HG02642 (cell line): ENCODE measurements around the gene TCF20.

ENCODE experiments used
- ATAC-seq: cut with Tn5 transposase; IDR thresholded peaks from one replicate; pipeline ENCODE4 v1.9.1; 2021; ENCODE audit warnings: mild to moderate bottlenecking; ENCODE audit not compliant: unreplicated experiment, poor library complexity

The TCF20 gene

DNA sequence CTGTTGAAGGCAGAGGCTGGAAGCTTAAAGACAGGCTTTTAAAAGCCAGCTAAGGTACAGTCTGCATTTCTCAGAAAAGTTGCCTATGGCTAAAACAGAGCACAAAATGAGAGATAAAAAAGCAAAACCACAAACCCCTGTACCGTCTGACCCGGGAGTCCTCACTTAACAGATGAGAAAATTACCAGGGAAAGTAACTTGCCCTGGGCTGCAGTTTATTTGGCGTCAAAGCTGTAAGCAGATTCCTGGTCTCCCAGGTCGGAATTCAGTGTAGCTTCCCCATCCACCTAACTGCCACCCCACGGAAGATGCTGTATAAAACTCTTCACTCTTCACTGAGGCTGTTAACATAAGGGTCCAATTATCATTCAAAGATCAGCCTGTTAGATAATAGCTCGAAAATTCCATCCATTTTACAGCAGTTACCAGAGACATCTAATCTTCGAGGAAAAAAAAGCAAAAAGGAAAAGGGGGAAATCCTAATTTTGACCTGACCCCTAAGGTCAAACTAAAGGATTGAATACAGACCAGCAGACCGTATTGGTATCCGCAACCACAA is 1.5 kb downstream of the TCF20 start:
- no peak for ATAC-seq

DNA sequence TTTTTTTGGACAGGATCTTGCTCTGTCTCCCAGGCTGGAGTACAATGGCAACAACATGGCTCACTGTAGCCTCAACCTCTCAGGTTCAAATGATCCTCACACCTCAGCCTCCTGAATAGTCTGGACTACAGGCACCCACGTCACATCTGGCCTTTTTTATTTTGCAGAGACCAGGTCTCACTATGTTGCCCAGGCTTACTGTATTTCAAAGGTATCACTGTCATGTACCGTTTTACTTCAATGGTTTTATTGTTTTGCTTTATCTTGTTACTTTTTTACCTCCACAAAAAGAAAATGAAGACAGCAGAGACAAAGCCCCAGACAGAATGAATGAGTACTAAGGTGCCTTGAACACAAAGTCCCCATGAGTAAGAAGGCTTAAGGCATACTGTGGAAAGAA is 5.1 kb downstream of the TCF20 start:
- no peak for ATAC-seq

DNA sequence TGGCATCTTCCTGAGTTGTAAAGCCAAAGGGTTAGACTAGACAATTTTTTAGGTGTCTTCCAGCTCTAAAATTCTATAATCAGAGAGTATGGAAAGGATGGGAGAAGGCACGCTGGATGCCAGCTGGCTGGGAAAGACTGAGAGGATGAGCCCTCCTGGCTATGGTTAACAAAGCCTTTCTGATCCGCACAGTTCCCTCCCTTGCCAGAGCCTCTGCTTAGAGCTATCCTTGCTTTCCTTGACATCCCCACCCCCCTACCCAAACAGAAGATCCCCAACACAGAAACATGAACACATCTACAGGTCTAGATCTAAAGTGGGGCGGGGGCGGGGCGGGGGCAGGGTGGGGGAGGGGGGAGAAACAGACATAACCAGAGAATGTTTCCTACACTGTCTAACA is 6.5 kb downstream of the TCF20 start:
- no peak for ATAC-seq

DNA sequence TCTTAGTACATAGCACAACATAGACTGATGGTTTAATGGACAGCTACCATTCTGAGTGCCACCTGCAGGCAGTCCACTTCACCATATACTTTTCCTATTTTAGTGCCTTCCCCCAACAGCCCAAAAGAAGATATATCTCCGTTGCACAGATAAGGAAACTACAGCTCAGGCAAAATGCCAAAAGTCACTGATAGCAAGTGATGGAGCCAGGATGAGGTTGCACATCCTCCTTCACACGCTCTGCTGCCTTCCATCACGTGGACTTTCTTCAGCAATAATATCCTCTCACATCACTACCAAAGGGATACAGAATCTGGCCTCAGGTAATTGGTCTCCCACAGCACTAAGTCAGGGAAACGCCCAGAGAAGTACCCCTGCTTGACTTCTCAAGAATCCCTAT is 7.5 kb downstream of the TCF20 start:
- no peak for ATAC-seq

DNA sequence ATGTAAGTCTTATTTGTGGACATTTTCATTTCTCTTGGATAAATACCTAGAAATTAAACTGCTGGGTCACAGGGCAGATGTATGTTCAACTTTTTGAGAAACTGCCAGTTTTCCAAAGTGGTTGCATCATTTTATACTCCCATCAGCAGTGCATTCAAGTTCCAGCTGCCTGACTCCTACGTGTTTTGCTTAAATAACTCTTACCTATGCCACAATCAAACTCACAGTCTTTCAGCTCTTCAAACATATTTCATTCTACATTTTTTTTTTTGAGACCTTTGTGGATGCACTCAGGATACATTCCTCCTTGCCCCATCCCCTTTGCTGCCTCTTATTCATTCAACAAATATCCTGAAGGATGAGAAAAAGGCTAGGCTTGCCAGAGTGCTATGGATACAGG is 9.2 kb downstream of the TCF20 start:
- no peak for ATAC-seq

DNA sequence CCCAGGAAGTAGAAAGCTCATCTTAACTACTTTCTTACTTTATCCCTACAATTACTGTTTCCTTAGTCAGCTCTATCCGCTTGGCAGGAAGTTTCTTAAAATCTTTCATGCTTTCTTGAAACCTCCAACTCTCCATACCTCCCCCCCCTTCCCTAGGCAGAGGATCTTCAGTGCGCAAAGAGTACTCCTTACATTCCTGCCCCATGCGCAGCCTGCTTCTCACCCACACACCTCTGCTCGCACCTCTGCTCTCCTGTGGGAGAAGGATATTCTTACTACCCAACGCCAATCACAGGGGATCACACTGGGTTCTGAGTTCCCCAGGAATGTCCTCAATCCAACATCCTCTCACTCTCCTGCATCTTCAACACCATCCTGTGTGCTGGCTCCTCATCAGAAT is 12.3 kb downstream of the TCF20 start:
- no peak for ATAC-seq

DNA sequence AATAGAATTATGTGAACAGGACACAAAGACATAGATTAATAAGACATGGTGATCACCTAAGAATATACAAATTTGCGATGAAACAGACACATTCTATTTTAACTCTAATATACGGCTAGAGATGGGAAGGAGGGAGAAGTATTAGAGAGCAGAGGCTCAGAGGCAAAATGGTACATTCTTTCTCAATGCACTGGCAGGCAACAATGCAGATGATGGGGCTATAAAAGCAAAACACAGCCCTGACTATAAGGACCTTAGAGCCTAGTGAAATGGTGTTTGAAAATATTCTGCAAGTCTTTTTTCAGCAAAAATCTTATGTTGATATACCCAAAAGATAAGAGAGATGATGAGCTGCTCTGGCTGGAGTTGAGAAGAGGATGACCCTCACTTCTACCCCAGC is 13.1 kb downstream of the TCF20 start:
- ATAC-seq: no peak

DNA sequence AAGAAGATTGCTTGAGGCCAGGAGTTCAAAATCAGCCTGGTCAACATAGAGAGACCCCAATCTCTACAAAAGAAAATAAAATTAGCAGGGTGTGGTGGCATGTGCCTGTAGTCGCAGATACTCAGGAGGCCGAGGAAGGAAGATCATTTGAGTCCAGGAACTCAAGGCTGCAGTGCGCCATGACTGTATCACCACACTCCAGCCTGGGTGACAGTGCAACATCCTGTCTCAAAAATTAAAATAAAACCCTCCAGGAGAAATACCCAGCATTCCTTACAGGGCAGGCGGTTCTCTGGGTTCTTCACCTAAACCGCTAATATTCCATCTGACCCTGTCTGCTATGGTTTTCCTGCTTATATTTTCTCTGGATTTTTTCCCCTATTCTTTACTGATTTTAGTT is 13.5 kb downstream of the TCF20 start:
- ATAC-seq: no peak

DNA sequence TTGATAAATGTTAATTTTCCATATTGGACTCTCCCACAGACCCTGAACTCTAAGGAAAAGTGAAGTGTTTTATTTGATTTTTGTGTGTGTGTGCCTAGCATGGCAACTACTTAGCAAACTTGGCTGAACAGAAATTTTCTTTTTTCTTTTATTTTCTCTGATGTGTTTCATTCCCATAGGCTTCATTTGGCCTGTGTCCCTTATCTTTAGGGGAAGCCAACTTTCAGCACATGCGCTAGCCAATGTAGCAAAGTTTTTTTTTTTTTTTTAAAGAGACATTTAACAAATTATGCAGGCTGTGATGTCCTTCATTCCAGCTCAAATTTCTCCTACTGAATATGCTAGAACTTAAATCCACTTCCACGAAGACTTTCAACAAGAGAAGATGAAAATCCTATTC is 14.2 kb downstream of the TCF20 start:
- no peak for ATAC-seq

DNA sequence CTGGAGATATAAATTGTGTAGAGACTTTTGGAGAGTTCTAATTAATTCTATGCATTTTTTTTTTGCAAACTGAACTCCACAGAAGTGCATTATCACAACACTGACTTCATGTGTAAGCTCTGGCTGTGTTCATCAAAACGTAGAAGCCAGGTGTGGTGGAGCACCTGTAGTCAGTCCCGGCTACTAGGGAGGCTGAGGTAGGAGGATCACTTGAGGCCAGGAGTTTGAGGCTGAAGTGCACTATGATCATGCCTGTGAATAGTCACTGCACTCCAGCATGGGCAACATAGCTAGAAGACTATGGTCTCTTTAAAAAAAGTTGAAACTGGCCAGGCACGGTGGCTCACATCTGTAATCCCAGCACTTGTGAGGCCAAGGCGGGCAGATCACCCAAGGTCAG is 20.6 kb downstream of the TCF20 start:
- no peak for ATAC-seq

DNA sequence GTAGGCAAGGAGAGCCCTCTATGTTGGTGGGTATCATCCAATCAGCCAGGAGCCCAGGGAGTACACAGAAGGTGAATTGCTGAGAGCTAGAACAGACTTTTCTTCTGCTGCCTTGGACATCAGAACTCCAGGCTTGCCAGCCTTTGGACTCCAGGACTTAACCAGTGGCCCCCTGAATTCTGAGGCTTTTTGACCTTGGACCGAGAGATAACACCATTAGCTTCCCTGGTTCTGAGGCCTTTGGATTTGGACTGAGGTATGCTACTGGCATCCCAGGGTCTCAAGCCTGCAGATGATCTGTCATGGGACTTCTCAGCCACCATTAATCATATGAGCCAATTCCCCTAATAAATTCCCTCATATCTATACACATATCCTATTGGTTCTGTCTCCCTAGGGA is 21.5 kb downstream of the TCF20 start:
- ATAC-seq: no peak

DNA sequence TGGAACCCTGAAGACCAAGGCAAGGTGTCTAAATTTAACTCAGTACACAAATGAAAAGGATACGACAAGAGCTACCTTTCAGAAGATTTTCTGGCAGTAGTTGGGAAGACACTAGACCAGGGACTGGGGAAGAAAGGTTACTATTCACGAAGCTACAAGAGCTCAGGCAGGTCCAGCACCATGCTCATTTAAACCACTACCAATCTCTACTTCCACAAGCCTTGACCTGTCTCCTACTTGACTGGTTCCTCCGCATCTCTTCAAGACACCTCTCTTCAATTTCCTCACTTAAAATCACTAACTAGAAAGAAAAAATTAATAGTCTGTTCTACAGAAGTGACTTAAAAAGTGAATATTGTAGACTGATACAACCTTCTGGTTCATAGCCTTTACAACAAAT is 22.9 kb downstream of the TCF20 start:
- no peak for ATAC-seq

DNA sequence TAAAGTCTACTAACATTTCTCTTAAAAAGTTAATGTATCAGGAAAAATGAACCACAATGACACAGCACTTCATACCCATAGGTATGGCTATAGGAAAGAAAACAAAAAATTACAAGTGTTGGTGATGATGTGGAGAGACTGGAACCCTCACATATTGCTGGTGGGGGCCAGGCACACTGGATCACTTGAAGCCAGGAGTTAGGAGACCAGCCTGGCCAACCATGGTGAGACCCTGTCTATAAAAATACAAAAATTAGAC is 26.7 kb downstream of the TCF20 start:
- no peak for ATAC-seq

DNA sequence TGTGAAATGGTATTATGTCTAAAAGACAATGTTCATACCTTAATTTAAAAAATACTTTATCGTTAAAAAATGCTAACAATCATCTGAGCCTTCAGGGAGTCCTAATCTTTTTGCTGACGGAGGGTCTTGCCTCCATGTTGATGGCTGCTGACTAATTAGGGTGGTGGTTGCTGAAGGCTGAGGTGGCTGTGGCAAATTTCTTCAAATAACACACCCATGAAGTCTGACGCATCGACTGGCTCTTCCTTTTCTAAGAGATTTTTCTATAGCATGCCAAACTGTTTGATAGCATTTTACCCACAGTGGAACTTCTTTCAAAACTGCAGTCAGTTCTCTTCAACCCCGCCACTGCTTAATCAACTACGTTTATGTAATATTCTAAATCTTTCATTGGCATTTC is 33.6 kb downstream of the TCF20 start:
- ATAC-seq: no peak

DNA sequence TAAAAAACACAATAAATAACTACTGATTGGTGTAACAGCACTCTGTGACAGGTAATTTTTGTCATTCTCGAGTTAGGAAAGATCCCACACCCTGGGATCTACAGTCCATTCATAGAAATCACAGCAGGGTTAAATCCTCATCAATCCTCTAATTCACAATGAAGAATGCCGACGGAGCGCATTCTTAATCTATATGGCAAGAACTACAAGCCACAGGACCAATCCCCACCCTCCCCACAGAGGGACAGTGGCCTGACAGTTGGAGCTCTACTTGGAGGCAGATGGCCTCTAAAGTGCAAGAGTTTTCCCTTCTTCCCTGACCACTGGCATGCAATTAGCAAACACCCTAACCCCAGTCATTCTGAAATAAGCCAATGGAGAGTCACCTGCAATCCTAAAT is 34.2 kb downstream of the TCF20 start:
- no peak for ATAC-seq

DNA sequence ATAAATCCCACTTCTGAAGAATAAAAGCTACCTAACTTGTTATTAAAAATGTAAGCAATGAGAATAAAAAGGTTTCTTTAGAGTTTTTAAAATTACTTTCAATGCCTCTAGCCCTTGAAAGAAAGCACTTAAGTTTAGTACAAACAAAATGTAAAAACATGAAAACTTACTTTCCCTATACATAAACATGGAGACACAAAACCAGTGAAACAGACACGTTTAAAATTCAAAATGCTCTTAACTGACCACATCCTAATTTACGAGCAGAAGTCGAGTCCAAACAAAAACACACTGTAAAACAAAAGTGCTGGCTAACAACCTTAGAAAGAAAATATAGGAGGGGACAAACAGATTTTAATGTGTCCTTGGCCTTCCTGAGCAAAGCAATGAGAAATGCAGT is 36.6 kb downstream of the TCF20 start:
- ATAC-seq: no peak

DNA sequence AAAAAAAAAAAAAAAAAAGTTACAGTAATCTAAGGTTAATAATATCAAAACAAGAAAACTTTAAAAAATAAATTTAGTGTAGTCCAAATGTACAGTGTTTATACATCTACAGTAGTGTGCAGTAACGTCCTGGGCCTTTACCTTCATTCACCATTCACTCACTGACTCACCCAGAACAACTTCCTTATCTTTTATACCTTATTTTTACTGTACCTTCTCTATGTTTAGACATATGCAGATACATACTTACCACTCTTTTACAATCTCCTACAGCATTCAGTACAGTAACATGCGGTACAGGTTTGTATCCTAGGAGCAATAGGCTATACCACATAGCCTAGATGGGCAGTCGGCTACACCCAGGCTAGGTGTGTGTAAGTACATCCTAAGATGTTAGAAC is 38.5 kb downstream of the TCF20 start:
- no peak for ATAC-seq

DNA sequence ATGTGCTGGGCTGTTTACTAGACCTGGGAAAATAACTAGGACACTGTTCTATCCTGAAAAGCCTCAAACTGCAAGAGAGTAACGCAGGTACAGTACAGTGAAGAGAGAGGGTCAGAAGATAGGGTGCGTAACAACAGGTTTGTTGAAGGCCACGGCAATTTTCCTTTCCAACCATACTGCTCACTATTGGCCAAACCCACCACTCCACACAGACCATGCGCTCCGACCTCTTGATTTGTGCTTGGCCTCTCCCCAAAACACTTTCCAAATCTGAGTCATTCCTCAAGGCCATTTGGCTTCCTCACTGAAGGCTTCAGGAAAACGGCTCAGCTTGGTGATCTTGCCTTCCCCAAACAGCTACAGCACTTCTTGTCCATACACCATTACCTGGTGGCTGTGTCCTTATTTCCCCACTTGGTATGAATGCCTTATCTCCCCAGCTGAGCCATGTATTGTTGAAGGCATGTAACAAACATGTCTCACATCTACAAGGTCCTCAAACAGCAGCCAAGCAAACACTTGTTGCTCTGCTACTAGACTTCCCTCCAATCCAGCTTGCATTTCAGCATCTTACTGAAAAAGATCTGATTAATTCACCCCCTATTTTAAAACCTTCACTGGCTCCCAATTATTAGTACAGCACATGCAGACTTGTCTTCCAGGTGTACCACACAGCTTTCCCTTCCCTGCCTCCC is 40.9 kb downstream of the TCF20 start:
- no peak for ATAC-seq

DNA sequence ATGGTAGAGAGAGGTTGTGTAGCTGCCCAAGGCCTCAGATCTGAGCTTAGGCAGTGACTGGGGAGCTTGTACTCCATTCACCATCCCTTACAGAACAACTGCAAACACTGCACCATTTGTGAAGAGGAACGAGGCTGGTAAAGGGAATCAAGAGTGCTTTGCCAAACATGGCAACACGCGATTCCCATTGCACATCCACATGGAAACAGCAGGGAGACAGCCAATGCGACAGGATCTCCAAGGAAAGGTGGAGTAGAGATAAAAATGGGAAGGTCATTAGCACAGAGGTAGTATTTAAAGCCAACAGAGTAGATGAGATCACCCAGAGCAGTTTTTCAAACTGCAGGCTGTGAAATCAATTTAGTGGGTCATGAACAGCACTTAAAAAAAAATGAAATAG is 42.0 kb downstream of the TCF20 start:
- ATAC-seq: no peak

DNA sequence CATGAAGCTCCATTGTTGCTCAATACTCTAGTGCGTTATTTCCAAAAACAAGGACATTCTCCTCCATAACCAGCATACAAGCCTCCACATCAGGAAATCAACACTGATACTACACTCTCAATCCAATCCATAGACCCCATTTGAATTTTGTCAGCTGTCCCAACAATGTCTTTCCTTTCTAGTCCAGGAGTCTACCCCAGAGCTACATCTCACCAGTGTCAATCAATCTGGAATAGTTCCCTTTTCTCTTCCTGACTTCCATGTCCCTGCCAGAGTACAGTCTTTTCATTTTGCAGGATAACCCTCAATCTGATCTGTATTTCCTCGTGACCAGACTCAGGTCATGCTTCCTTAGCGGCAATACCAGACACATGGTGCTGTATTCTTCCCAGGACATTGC is 43.0 kb downstream of the TCF20 start:
- no peak for ATAC-seq

DNA sequence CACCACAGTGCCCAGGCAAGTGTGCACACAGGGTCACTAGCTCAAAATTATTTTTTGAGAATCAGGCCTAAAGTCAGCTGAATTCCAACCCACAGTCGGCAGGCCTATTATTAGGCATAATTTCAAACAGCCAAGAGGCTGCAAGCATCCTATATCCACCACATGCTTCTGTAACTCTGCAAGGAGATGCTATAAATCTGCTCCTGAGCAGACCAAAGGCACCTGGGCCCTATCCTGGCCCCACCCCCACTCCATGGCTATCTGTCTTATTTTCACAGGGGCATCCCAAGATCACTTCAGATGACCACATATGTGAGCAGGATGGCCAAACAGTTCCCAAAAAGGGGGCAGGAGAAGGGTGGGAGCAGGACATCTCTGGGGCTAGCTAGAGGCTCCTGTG is 44.6 kb downstream of the TCF20 start:
- no peak for ATAC-seq

DNA sequence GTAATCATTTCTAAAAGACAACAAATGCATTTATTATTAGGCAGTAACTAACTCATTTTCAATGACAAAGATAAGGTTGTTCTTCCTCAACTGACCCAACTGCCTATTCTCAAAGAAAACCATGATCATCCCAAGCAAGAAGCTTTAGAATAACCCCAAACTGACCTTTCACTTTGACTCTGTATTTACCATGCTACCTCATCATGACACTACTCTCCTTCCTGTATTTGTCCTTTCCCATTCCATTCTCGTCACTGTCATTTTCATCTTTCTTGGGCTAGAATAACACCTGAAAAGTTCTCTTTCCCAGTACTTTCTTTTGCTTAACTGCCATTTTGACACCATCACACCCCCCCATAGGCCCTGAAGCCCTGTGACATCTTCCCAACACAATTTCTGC is 48.3 kb downstream of the TCF20 start:
- no peak for ATAC-seq
